Neural cell (in vitro differentiated cells): Measurements from ENCODE around the gene BLTP3B. TPM values are rescaled to one million over a fixed set of nuclear protein-coding genes. Genes with fewer than 3 reads are reported as not detected.

Experiments used
- H2AFZ ChIP-seq: fragments of 200-600, 300-800 bp; sonication (generic), shearing (Covaris generic); 2 replicates; pipeline ENCODE4 v1.6.0; 2014; ENCODE audit warnings: low read depth, mild to moderate bottlenecking, antibody characterized with exemption, low read length, moderate library complexity
- H3F3A ChIP-seq: fragments of 200-600 bp; shearing (Covaris generic); 2 replicates; pipeline ENCODE4 v1.6.1; 2016; ENCODE audit warnings: mild to moderate bottlenecking, moderate library complexity, mixed read lengths, antibody characterized with exemption, low read length; ENCODE audit not compliant: insufficient read depth, poor library complexity, severe bottlenecking
- H3K27ac ChIP-seq: fragments of 200-600, 300-800 bp; sonication (generic), shearing (Covaris generic); 2 replicates; pipeline ENCODE4 v1.5.1; 2014; ENCODE audit warnings: mild to moderate bottlenecking, low read length, moderate library complexity
- H3K27me3 ChIP-seq: fragments of 300-800, 200-600 bp; sonication (generic), shearing (Covaris generic); 2 replicates; pipeline ENCODE4 v1.6.0; 2014; ENCODE audit warnings: mild to moderate bottlenecking, low read depth, low read length, moderate library complexity; ENCODE audit not compliant: insufficient read depth
- H3K36me3 ChIP-seq: fragments of 300-800, 200-600 bp; sonication (generic), shearing (Covaris generic); 2 replicates; pipeline ENCODE4 v1.5.1; 2014; ENCODE audit warnings: mild to moderate bottlenecking, antibody characterized with exemption, low read length, moderate library complexity; ENCODE audit not compliant: insufficient read depth
- H3K4me2 ChIP-seq: fragments of 300-800, 200-600 bp; sonication (generic), shearing (Covaris generic); 2 replicates; pipeline ENCODE4 v1.6.0; 2014; ENCODE audit warnings: mild to moderate bottlenecking, low read length
- H3K4me3 ChIP-seq: fragments of 300-800, 200-600 bp; sonication (generic), shearing (Covaris generic); 2 replicates; pipeline ENCODE4 v1.5.1; 2014; ENCODE audit warnings: mild to moderate bottlenecking, low read length, moderate library complexity
- H3K79me2 ChIP-seq: fragments of 200-600 bp; shearing (Covaris generic); replicated peaks from 2 replicates; pipeline ENCODE4 v1.6.0; 2014; ENCODE audit warnings: mild to moderate bottlenecking, low read length, moderate library complexity; ENCODE audit not compliant: insufficient read depth
- H3K9ac ChIP-seq: fragments of 300-800, 200-600 bp; sonication (generic), shearing (Covaris generic); 2 replicates; pipeline ENCODE4 v1.6.1; 2016; ENCODE audit warnings: mild to moderate bottlenecking, low read length, mixed read lengths
- H3K9me2 ChIP-seq: fragments of 200-600 bp; shearing (Covaris generic); 2 replicates; pipeline ENCODE4 v1.6.1; 2016; ENCODE audit warnings: mild to moderate bottlenecking, low read length, mixed read lengths; ENCODE audit not compliant: insufficient read depth
- H3K9me3 ChIP-seq: fragments of 200-600, 300-800 bp; sonication (generic), shearing (Covaris generic); 2 replicates; pipeline ENCODE4 v1.6.1; 2016; ENCODE audit warnings: mild to moderate bottlenecking, mixed run types, low read length, moderate library complexity, mixed read lengths
- H4K20me1 ChIP-seq: fragments of 200-600 bp; shearing (Covaris generic); 2 replicates; pipeline ENCODE4 v1.6.1; 2016; ENCODE audit warnings: mild to moderate bottlenecking, mixed run types; ENCODE audit not compliant: insufficient read depth
- CTCF ChIP-seq: fragments of 450-650 bp; IDR thresholded peaks from 2 replicates; pipeline ENCODE4 v1.5.1; 2014; ENCODE audit warnings: antibody characterized with exemption, mild to moderate bottlenecking, moderate library complexity; ENCODE audit not compliant: poor library complexity, severe bottlenecking
- EP300 ChIP-seq: fragments of 450-650 bp; conservative IDR thresholded peaks from 2 replicates; pipeline ENCODE4 v1.6.1; 2014; ENCODE audit warnings: antibody characterized with exemption, mild to moderate bottlenecking, moderate library complexity; ENCODE audit not compliant: poor library complexity, severe bottlenecking
- EZH2 ChIP-seq: fragments of 200-600, 300-800 bp; shearing (Covaris generic), sonication (generic); IDR thresholded peaks from 2 replicates; pipeline ENCODE4 v1.6.1; 2014; ENCODE audit warnings: antibody characterized with exemption, low read length, borderline replicate concordance, mild to moderate bottlenecking; ENCODE audit not compliant: insufficient read depth, poor library complexity, severe bottlenecking
- MXI1 ChIP-seq: fragments of 450-650 bp; conservative IDR thresholded peaks from 2 replicates; pipeline ENCODE4 v1.6.1; 2014; ENCODE audit warnings: antibody characterized with exemption, mild to moderate bottlenecking; ENCODE audit not compliant: poor library complexity, severe bottlenecking
- POLR2AphosphoS5 ChIP-seq: IDR thresholded peaks from 2 replicates; pipeline ENCODE4 v1.6.1; 2012
- RAD21 ChIP-seq: fragments of 450-650 bp; conservative IDR thresholded peaks from 2 replicates; pipeline ENCODE4 v1.6.1; 2014; ENCODE audit warnings: antibody characterized with exemption, mild to moderate bottlenecking, moderate library complexity
- REST ChIP-seq: IDR thresholded peaks from 2 replicates; pipeline ENCODE4 v1.6.1; 2012; ENCODE audit warnings: borderline replicate concordance
- SMC3 ChIP-seq: fragments of 450-650 bp; conservative IDR thresholded peaks from 2 replicates; pipeline ENCODE4 v1.6.1; 2014; ENCODE audit warnings: antibody characterized with exemption, mild to moderate bottlenecking, moderate library complexity; ENCODE audit not compliant: poor library complexity
- TAF1 ChIP-seq: IDR thresholded peaks from 2 replicates; pipeline ENCODE4 v1.6.1; 2012; ENCODE audit warnings: low read depth
- polyA plus RNA-seq: library from polyadenylated mRNA; depleted of rRNA; stranded (reverse); fragments of >200 nt; gene quantifications from 2 replicates; pipeline ENCODE4 v1.2.3, GENCODE V29; 2014

Gene BLTP3B
- polyA plus RNA-seq, 1 donor from 2014 or later: 31.6 TPM

GRCh38 chr12:100163416-100164152, 20.9 kb upstream of the BLTP3B start:
- no peaks in the 10 kb centered on the region for H4K20me1 ChIP-seq
- peak overlapping the region; percentile 52 for H3K9ac ChIP-seq
- H3K36me3 ChIP-seq: no peaks in the 10 kb centered on the region
- H3K79me2 ChIP-seq: no peaks in the 10 kb centered on the region
- H3K27ac ChIP-seq: peak overlapping the region; percentile 50
- no peaks in the 10 kb centered on the region for H3K9me3 ChIP-seq
- no peaks in the 10 kb centered on the region for H3F3A ChIP-seq
- H3K4me2 ChIP-seq: peak overlapping the region; percentile 56
- TF ChIP-seq CTCF (peak; percentile 46), SMC3 (no peak), EZH2 (no peak), REST (peak; percentile 55), POLR2AphosphoS5 (peak; percentile 26)
- H3K9me2 ChIP-seq: no peaks in the 10 kb centered on the region
- no peaks in the 10 kb centered on the region for H3K27me3 ChIP-seq
- H3K4me3 ChIP-seq: peak overlapping the region; percentile 57
- H2AFZ ChIP-seq: peak overlapping the region; percentile 66

GRCh38 chr12:100159391-100160104, 16.9 kb upstream of the BLTP3B start:
- H3K79me2 ChIP-seq: no peaks in the 10 kb centered on the region
- no peak for TF ChIP-seq EP300
- no peak for TF ChIP-seq EZH2
- no peak for TF ChIP-seq CTCF
- TF ChIP-seq TAF1: no peak
- TF ChIP-seq RAD21: no peak
- no peak for TF ChIP-seq POLR2AphosphoS5
- no peak for TF ChIP-seq MXI1
- TF ChIP-seq SMC3: no peak
- H3F3A ChIP-seq: no peaks in the 10 kb centered on the region
- no peak overlapping the region for H3K4me3 ChIP-seq
- H3K9me3 ChIP-seq: no peaks in the 10 kb centered on the region
- H3K9me2 ChIP-seq: no peaks in the 10 kb centered on the region
- H3K27ac ChIP-seq: no peak overlapping the region
- H3K4me2 ChIP-seq: no peak overlapping the region
- no peak overlapping the region for H2AFZ ChIP-seq
- no peaks in the 10 kb centered on the region for H4K20me1 ChIP-seq
- no peaks in the 10 kb centered on the region for H3K36me3 ChIP-seq
- no peaks in the 10 kb centered on the region for H3K27me3 ChIP-seq
- no peak overlapping the region for H3K9ac ChIP-seq
